LNCAP (cell line): ENCODE measurements around the gene ATPAF2.

Source experiments
- CTCF ChIP-seq: fragments of 450-650 bp; IDR thresholded peaks from 2 replicates; pipeline ENCODE4 v1.5.1; 2017; ENCODE audit warnings: mild to moderate bottlenecking

Gene ATPAF2

GRCh38 chr17:18017958-18018357 is 21.0 kb downstream of the ATPAF2 start:
- no peak for TF ChIP-seq CTCF

GRCh38 chr17:18016426-18016825 is 22.5 kb downstream of the ATPAF2 start:
- TF ChIP-seq CTCF: no peak

GRCh38 chr17:18015593-18015992 is 23.4 kb downstream of the ATPAF2 start:
- no peak for TF ChIP-seq CTCF

GRCh38 chr17:18014006-18014405 is 25.0 kb downstream of the ATPAF2 start:
- TF ChIP-seq CTCF: no peak

- TF ChIP-seq CTCF: no peak
Observed at GRCh38 chr17:18011286-18011685, 27.7 kb downstream of the ATPAF2 start.

- TF ChIP-seq CTCF: no peak
Observed at GRCh38 chr17:18009609-18010420, 29.2 kb downstream of the ATPAF2 start.

GRCh38 chr17:18008496-18009268 is 30.3 kb downstream of the ATPAF2 start:
- no peak for TF ChIP-seq CTCF
